NCI-H524 treated with DMSO at 0.1 percent for 48 hours (cell line): ENCODE data around the gene RNASE8.
"Not testable (repeated sequence)": the region's sequence is repeated elsewhere in the genome, so short reads cannot be mapped to it uniquely, and the experiment has no call there.

Experiments
- DNase-seq: peaks from one replicate; lab custom pipeline; 2025; lab: John Stamatoyannopoulos, UW

Gene RNASE8

GRCh38 chr14:21030531-21030930 is 27.1 kb upstream of the RNASE8 start:
- DNase-seq = no peak

GRCh38 chr14:21032326-21033132 is 25.1 kb upstream of the RNASE8 start:
- DNase-seq = no peak

- DNase-seq = no peak
Measured at GRCh38 chr14:21033133-21033698, 24.4 kb upstream of the RNASE8 start.

- DNase-seq = no peak
Measured at GRCh38 chr14:21034707-21035106, 22.9 kb upstream of the RNASE8 start, which contains the start of gene RNASE13. Gene RNASE13, minus strand, starts transcription at chr14:21034807. Its CDS starts 519 bp downstream, at chr14:21034288.

- DNase-seq = no peak
Measured at GRCh38 chr14:21036751-21037150, 20.9 kb upstream of the RNASE8 start.

DNA sequence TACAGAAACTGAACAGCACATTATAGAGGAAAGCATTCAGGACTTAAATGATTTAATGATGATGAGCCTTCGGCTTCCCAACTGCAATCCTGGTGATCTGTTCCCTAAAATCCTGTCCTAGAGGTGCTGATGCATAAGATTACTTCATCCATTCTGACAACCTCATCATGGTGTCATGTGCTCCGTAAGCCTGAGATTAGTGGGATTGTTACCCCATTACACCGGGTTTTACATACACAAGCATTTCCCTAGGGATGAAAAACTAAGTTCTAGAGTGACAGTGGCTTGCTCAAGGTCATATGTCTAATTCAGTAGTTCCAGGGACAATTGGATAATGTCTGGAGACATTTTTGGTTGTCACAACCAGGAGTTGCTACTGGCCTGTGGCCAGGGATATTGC is 20.5 kb upstream of the RNASE8 start:
- DNase-seq = no peak

DNA sequence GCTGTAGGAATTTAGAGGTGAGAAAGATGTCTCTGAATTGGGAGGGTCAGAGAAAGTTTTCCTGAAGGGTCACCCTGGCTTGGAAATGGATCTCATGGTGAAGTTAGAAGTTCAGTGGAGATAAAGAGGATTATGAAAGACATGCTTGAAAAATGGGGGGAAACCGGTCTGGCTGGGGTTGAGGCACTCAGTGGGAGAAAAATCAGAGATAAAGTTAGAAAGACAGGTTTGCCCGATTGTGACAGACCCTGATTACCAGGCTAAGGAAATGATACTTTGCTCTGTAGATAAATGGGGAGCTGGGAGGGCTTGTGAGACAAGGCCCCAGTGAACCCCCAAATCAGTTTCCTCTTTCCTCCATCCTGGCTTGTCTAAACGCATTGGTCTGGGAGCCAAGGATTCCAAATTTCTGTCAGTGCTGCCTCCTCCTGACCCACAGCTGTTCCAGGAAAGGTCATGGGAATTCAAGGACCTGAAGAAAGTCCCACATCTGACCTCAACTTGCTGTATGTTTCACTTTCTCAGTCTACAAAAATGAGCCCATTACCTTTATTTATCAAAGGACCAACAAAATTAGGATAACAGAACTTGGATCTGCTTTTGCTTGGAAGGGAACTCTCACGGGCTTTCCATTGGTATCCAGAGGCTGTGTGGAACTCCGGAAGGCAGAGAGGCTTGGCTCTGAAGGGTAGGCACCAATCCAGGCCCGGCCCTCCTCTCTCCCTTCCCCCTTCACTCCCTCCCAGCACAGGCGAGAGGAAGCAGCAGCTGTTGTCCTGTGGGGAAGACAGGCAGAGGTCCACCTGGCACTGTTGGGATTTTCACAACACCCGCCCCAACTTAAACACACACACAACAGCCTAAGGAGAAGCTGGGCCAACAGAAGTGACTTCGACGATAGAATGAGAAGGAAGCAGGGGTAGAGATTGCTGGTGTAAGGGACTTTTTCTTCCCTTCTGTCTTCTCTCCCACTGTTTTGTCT is 18.9 kb upstream of the RNASE8 start:
- peak; percentile 54 for DNase-seq

- DNase-seq = peak; percentile 21
Measured at GRCh38 chr14:21039585-21040369, 17.8 kb upstream of the RNASE8 start.

- DNase-seq = no peak
Measured at GRCh38 chr14:21040370-21040925, 17.2 kb upstream of the RNASE8 start.

GRCh38 chr14:21040941-21041340 is 16.7 kb upstream of the RNASE8 start:
- DNase-seq = not testable (repeated sequence)

DNA sequence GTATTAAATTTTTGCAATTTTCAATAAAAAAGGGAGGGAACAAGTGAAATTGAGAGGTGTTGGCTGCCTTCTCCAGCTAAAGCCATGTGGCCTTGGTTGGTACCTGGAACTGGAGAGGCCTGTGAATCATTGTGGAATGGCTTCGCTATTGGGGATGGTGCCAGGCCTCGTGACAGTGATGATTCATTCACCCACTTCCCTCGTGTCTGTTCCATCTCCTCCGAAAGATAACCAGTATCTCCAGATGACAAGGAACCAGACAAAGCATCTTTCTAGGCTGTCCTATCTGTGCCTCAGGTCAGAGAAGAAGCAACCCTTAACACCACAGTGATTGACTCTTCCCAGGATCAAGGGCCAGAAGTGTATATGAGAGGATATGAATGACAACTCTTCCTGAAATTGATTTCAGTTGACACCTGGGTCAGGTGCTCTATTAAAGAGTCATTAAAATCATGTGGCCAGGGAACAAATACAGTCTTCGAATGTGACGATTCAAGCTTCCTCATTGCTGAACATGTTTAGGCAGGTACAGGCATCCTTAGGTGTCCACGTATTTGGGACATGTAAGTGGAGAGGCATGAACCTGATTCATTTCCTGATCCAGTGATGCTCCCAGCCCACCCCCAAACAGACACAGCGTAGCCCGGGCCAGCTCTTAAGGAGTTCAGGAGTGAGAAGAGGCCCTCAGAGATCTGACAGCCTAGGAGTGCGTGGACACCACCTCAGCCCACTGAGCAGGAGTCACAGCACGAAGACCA is 15.8 kb upstream of the RNASE8 start, which contains the start of gene RNASE7:
Gene RNASE7, plus strand, starts transcription at position 687 of the 758 bp plus-strand sequence. CDS start 631 bp downstream, outside the sequence.
- DNase-seq = no peak

- DNase-seq = no peak
Measured at GRCh38 chr14:21042918-21043317, 14.7 kb upstream of the RNASE8 start.

- DNase-seq = no peak
Measured at GRCh38 chr14:21043387-21043973, 14.1 kb upstream of the RNASE8 start.

- DNase-seq = no peak
Measured at GRCh38 chr14:21043974-21044618, 13.5 kb upstream of the RNASE8 start.

DNA sequence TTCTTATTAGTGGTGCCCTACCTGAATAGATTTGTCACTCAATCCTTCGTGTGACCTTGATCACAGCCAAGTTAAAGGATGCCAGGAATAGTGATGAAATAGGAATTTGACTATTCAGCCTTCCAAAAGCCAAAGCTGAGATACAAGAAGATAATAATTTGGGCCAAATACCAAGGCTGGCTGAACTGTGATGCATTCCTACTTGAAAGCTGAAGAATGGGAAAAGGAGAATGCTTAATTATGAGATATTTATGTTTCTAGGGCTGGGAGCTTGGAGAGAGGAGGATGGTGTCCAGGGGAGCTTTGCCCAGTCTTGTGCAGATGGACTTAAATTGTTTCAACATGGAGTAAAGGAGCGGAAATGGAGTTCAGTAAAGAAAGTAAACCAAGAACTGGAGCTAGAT is 10.2 kb upstream of the RNASE8 start:
- DNase-seq = no peak

DNA sequence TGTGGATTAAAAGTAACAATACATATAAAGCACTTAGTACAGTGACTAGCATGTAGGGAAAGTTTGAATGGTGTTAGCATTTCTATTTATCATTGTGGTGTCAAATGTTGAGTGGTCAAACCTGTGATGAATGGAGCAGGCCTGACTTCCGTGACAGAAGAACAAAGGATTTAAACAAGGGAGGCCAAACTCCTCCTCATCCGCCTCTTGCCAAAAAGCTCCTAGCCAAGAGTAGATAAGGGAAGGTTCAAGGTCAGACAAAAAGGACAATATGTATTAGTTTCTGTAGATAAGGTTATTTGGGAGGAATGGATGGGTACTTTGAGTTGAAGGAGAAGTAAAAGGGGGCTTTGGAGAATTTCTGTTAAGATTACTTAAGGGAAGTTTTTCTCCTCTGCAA is 9.0 kb upstream of the RNASE8 start:
- DNase-seq = no peak

DNA sequence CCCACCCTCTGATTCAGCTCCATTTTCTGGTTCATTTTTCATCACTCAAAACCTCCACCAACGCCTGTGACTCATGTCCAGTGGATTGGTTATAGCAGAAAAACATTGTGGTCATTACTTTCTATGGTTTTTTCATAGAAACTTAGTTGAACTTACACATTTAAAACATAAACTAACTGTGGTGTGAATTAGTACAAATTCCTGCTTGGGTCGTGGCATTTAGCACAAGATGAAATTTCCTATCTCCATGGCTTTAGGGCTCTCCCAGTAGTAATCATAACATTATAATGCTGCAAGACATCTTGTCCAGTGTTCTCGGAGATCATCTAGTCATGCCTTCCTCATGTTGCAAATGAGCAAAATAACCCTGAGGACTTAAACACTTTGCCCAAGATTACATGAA is 8.3 kb upstream of the RNASE8 start:
- no peak for DNase-seq

GRCh38 chr14:21050597-21050996 is 7.0 kb upstream of the RNASE8 start:
- no peak for DNase-seq
